ENCODE measurements around the gene WDR62.
A peak's percentile ranks its signal among the peaks of the same experiment; 100 is the strongest.

Gene WDR62

DNA sequence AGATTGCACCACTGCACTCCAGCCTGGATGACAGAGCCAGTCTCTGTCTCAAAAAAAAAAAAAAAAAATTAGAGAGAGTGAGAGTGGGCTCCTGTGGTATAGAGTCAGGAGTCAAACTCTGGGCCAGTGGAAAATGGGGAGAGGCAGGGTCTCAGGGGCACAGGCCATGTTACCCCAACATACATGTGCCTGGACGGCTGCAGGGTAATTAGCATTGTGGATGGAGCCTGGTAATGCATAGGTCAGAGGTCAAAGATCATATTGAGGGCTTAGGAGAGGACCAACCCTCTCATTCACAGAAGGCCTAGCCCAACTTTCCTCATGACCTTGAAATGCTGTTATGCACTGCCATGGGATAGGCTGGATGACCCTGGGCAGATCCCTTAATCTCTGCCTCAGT lies 29.2 kb upstream of the WDR62 start:
- no peak overlapping the region for H4K8ac ChIP-seq (ENCODE audit: low read depth, low read length)
- no peak overlapping the region for H3K9ac ChIP-seq (ENCODE audit: low read length)
- H3K27ac ChIP-seq (ENCODE audit: low read depth, low read length) = no peak overlapping the region
- no peaks in the 10 kb centered on the region for H3K79me2 ChIP-seq (ENCODE audit: control insufficient read depth, insufficient read depth, low read length)
- no peak overlapping the region for H2BK5ac ChIP-seq (ENCODE audit: low read length)
- no peaks in the 10 kb centered on the region for H3K79me1 ChIP-seq (ENCODE audit: low read length)
- H2BK120ac ChIP-seq (ENCODE audit: low read depth, low read length) = no peak overlapping the region
- H3K18ac ChIP-seq (ENCODE audit: low read length) = no peak overlapping the region
- no peak overlapping the region for H3K56ac ChIP-seq (ENCODE audit: low read length)
- DNase-seq = no peak
- no peak overlapping the region for H2BK15ac ChIP-seq (replicated peaks; ENCODE audit: low read depth)
- H2AK5ac ChIP-seq (ENCODE audit: low read length) = no peak overlapping the region
- H3K23ac ChIP-seq (ENCODE audit: low read length) = no peak overlapping the region
- WGBS (ENCODE audit: extremely low coverage, insufficient coverage, low lambda C conversion rate) = no CpG with 5 or more reads among the region's 1 CpG
- H3K4me2 ChIP-seq (ENCODE audit: low read length) = no peak overlapping the region
- no peaks in the 10 kb centered on the region for H3K27me3 ChIP-seq (ENCODE audit: insufficient read depth, low read length, poor library complexity)
- H3K4me3 ChIP-seq (ENCODE audit: low read length) = no peak overlapping the region
- H3K4me1 ChIP-seq (ENCODE audit: control insufficient read depth, low read depth, low read length) = no peaks in the 10 kb centered on the region
- H4K5ac ChIP-seq (ENCODE audit: low read length) = no peak overlapping the region
- no peak overlapping the region for H3K4ac ChIP-seq (ENCODE audit: low read depth, low read length)
- H3K36me3 ChIP-seq (ENCODE audit: control insufficient read depth, insufficient read depth, low read length) = peaks cover 2% of the 10 kb centered on the region

DNA sequence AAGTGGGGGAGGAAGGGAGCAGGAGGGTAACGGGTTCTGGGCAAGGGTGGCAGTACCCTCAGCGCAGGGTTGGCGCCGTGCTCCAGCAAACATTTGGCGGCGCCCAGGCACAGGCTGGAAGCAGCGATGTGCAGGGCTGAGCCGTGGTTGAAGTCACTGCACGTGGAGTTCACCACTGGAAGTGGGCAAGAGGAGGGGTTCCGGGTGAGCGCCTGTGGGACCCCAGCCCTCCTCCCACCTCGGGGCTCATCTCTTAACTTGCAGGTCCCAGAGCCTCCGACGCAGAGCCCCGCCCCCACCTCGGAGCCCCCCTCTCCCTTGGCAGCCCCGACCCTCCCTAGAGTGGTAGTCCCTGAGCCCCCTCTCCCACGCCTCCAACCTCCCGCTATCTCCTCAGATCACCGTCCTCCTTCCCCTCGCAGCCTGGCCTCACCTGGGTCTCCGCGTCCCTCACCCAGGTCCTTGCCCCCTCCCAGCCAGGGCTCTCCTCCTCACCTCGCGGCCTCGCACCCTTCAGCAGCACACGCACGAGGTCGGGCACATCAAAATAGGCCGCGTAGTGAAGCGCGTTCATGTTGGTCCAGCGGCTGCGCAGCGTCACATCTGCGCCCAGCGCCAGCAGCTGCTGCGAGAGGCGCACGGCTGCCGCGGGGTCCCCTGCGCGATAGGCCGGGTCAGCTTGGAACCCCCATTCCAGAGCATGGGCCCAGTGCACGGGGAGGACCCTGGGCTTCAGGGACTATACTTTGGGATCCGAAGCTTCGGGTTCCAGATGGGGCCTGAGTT lies 28.4 kb upstream of the WDR62 start:
- Histone ChIP-seq H3K4ac (ENCODE audit: low read depth, low read length) (no peak overlapping the region), H2AK5ac (ENCODE audit: low read length) (no peak overlapping the region), H3K4me1 (ENCODE audit: control insufficient read depth, low read depth, low read length) (no peaks in the 10 kb centered on the region), H3K27me3 (ENCODE audit: insufficient read depth, low read length, poor library complexity) (no peaks in the 10 kb centered on the region), H3K4me2 (ENCODE audit: low read length) (no peak overlapping the region), H3K36me3 (ENCODE audit: control insufficient read depth, insufficient read depth, low read length) (peaks cover 2% of the 10 kb centered on the region), H4K8ac (ENCODE audit: low read depth, low read length) (no peak overlapping the region), H3K23ac (ENCODE audit: low read length) (no peak overlapping the region), H3K56ac (ENCODE audit: low read length) (no peak overlapping the region), H3K79me2 (ENCODE audit: control insufficient read depth, insufficient read depth, low read length) (no peaks in the 10 kb centered on the region), H3K9ac (ENCODE audit: low read length) (no peak overlapping the region), H3K18ac (ENCODE audit: low read length) (no peak overlapping the region), H2BK15ac (replicated peaks; ENCODE audit: low read depth) (no peak overlapping the region), H3K27ac (ENCODE audit: low read depth, low read length) (no peak overlapping the region), H2BK120ac (ENCODE audit: low read depth, low read length) (no peak overlapping the region), H2BK5ac (ENCODE audit: low read length) (no peak overlapping the region), H3K79me1 (ENCODE audit: low read length) (no peaks in the 10 kb centered on the region), H4K5ac (ENCODE audit: low read length) (no peak overlapping the region), H3K4me3 (ENCODE audit: low read length) (no peak overlapping the region)
- DNase-seq = no peak
- WGBS (ENCODE audit: extremely low coverage, insufficient coverage, low lambda C conversion rate) = no CpG with 5 or more reads among the region's 49 CpGs

DNA sequence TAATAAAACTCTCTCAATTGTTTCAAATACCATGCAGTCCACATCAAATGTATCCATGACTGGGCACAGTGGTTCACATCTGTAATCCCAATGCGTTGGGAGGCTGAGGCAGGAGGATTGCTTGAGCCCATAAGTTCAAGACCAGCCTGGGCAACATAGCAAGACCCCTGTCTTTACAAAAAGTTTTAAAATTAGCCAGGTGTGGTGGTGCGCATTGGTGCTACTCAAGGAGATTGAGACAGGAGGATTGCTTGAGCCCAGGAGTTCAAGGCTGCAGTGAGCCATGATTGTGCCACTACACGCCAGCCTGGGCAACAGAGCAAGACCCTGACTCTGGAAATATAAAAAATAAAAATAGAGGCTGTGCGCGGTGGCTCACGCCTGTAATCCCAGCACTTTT lies 27.0 kb upstream of the WDR62 start:
- no CpG with 5 or more reads among the region's 6 CpGs for WGBS (ENCODE audit: extremely low coverage, insufficient coverage, low lambda C conversion rate)
- no peak overlapping the region for H4K8ac ChIP-seq (ENCODE audit: low read depth, low read length)
- no peaks in the 10 kb centered on the region for H3K4me1 ChIP-seq (ENCODE audit: control insufficient read depth, low read depth, low read length)
- H2BK5ac ChIP-seq (ENCODE audit: low read length) = no peak overlapping the region
- H3K79me2 ChIP-seq (ENCODE audit: control insufficient read depth, insufficient read depth, low read length) = no peaks in the 10 kb centered on the region
- H3K27me3 ChIP-seq (ENCODE audit: insufficient read depth, low read length, poor library complexity) = no peaks in the 10 kb centered on the region
- H3K23ac ChIP-seq (ENCODE audit: low read length) = no peak overlapping the region
- DNase-seq = no peak
- no peak overlapping the region for H2BK120ac ChIP-seq (ENCODE audit: low read depth, low read length)
- H3K9ac ChIP-seq (ENCODE audit: low read length) = no peak overlapping the region
- H2BK15ac ChIP-seq (replicated peaks; ENCODE audit: low read depth) = no peak overlapping the region
- no peak overlapping the region for H4K5ac ChIP-seq (ENCODE audit: low read length)
- no peak overlapping the region for H3K4ac ChIP-seq (ENCODE audit: low read depth, low read length)
- H3K27ac ChIP-seq (ENCODE audit: low read depth, low read length) = no peak overlapping the region
- H3K56ac ChIP-seq (ENCODE audit: low read length) = no peak overlapping the region
- H3K36me3 ChIP-seq (ENCODE audit: control insufficient read depth, insufficient read depth, low read length) = peaks cover 2% of the 10 kb centered on the region
- H3K4me2 ChIP-seq (ENCODE audit: low read length) = no peak overlapping the region
- H3K4me3 ChIP-seq (ENCODE audit: low read length) = no peak overlapping the region
- no peak overlapping the region for H2AK5ac ChIP-seq (ENCODE audit: low read length)
- H3K79me1 ChIP-seq (ENCODE audit: low read length) = no peaks in the 10 kb centered on the region
- H3K18ac ChIP-seq (ENCODE audit: low read length) = no peak overlapping the region

DNA sequence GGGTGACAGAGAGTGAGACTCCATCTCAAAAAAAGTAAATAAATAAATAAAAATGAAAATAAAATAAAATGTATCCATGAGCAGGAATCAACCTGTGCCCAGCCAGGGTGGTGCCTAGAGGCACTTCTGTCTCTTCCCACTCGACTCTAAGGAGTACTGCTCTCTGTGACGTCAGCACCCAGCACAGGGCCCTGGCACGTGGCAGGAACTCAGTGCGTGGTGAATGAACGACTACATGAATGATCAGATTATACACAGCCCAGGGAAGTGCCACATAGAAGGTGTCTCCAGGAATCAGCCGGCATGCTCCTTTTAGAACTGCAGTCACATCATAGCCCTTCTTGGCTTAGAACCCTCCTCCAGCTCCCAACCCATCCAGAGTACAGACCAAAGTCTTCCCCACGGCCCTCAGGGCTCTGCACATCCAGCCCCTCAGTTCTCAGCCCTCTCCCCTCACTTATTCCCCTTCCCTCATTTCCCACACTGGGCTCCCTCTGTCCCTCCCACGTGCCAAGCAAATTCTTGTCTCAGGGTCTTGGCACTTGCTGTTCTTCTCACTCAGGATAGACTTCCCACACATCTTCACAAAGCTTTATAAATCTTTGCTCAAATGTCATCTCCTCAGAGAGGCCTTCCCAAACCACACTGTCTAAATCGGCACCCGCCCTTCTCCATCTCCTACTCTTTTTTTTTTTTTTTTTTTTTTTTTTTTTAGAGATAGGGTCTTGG lies 26.2 kb upstream of the WDR62 start:
- H3K4me3 ChIP-seq (ENCODE audit: low read length) = no peak overlapping the region
- H3K79me2 ChIP-seq (ENCODE audit: control insufficient read depth, insufficient read depth, low read length) = no peaks in the 10 kb centered on the region
- H3K27ac ChIP-seq (ENCODE audit: low read depth, low read length) = no peak overlapping the region
- H4K5ac ChIP-seq (ENCODE audit: low read length) = no peak overlapping the region
- no peaks in the 10 kb centered on the region for H3K36me3 ChIP-seq (ENCODE audit: control insufficient read depth, insufficient read depth, low read length)
- H3K56ac ChIP-seq (ENCODE audit: low read length) = no peak overlapping the region
- H3K27me3 ChIP-seq (ENCODE audit: insufficient read depth, low read length, poor library complexity) = no peaks in the 10 kb centered on the region
- H3K4me2 ChIP-seq (ENCODE audit: low read length) = no peak overlapping the region
- H3K23ac ChIP-seq (ENCODE audit: low read length) = no peak overlapping the region
- H2BK120ac ChIP-seq (ENCODE audit: low read depth, low read length) = no peak overlapping the region
- no peaks in the 10 kb centered on the region for H3K4me1 ChIP-seq (ENCODE audit: control insufficient read depth, low read depth, low read length)
- H2AK5ac ChIP-seq (ENCODE audit: low read length) = no peak overlapping the region
- no peak overlapping the region for H3K4ac ChIP-seq (ENCODE audit: low read depth, low read length)
- no peak overlapping the region for H4K8ac ChIP-seq (ENCODE audit: low read depth, low read length)
- no peaks in the 10 kb centered on the region for H3K79me1 ChIP-seq (ENCODE audit: low read length)
- no peak overlapping the region for H3K9ac ChIP-seq (ENCODE audit: low read length)
- no CpG with 5 or more reads among the region's 10 CpGs for WGBS (ENCODE audit: extremely low coverage, insufficient coverage, low lambda C conversion rate)
- H2BK15ac ChIP-seq (replicated peaks; ENCODE audit: low read depth) = no peak overlapping the region
- DNase-seq = no peak
- no peak overlapping the region for H2BK5ac ChIP-seq (ENCODE audit: low read length)
- H3K18ac ChIP-seq (ENCODE audit: low read length) = no peak overlapping the region

DNA sequence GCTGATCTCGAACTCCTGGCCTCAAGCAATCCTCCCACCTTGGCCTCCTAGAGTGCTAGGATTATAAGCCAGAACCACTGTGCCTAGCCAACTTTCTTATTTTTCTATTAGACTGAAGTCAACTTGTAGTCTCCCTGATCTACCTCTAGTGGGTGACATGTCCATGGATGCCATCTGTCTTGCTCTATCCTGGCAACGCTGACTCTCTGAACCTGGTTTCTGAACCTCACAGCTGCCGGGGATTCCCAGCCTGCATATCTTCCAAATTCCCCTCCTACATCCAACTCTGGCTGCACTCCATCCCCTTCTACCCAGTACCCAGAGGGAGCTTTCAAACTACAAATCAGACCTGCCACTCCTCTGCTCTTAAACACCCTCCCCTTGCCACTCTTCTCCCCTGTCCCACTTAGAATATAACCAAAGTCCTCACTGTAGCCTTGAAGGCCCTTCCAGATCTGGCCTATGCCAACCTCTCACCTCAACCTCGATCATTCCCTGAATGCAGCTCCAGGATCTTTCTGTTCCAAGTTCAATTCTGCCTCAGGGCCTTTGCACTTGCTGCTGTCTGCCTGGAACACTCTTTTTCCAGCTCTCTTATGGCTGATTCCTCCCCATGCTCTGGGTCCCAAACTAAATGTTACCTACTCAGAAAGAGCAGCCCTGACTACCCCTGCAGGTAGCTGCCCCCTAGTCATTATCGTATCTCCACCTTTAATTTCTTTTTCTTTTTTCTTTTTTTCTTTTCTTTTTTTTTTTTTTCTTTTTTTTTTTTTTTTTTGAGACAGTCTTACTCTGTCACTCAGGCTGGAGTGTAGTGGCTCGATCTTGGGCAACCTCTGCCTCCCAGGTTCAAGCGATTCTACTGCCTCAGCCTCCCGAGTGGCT lies 24.2 kb upstream of the WDR62 start:
- Histone ChIP-seq H2AK5ac (ENCODE audit: low read length) (no peak overlapping the region), H4K8ac (ENCODE audit: low read depth, low read length) (no peak overlapping the region), H2BK120ac (ENCODE audit: low read depth, low read length) (no peak overlapping the region), H3K18ac (ENCODE audit: low read length) (no peak overlapping the region), H3K23ac (ENCODE audit: low read length) (no peak overlapping the region), H3K27me3 (ENCODE audit: insufficient read depth, low read length, poor library complexity) (no peaks in the 10 kb centered on the region), H3K79me2 (ENCODE audit: control insufficient read depth, insufficient read depth, low read length) (no peaks in the 10 kb centered on the region), H2BK5ac (ENCODE audit: low read length) (no peak overlapping the region), H4K5ac (ENCODE audit: low read length) (no peak overlapping the region), H3K4ac (ENCODE audit: low read depth, low read length) (no peak overlapping the region), H3K36me3 (ENCODE audit: control insufficient read depth, insufficient read depth, low read length) (no peaks in the 10 kb centered on the region), H3K79me1 (ENCODE audit: low read length) (no peaks in the 10 kb centered on the region), H3K9ac (ENCODE audit: low read length) (no peak overlapping the region), H3K4me2 (ENCODE audit: low read length) (no peak overlapping the region), H3K56ac (ENCODE audit: low read length) (no peak overlapping the region), H2BK15ac (replicated peaks; ENCODE audit: low read depth) (no peak overlapping the region), H3K27ac (ENCODE audit: low read depth, low read length) (no peak overlapping the region), H3K4me1 (ENCODE audit: control insufficient read depth, low read depth, low read length) (no peaks in the 10 kb centered on the region), H3K4me3 (ENCODE audit: low read length) (no peak overlapping the region)
- DNase-seq = peak; percentile 14
- no CpG with 5 or more reads among the region's 8 CpGs for WGBS (ENCODE audit: extremely low coverage, insufficient coverage, low lambda C conversion rate)

All from mesendoderm (in vitro differentiated cells).